SH-SY5Y (cell line): ENCODE data around the gene FAM135A.

ENCODE experiments used
- GATA2 ChIP-seq: IDR thresholded peaks from 2 replicates; pipeline ENCODE4 v1.6.1; 2011; ENCODE audit warnings: mild to moderate bottlenecking, low read depth, low read length
- GATA3 ChIP-seq: IDR thresholded peaks from 2 replicates; pipeline ENCODE4 v1.6.1; 2011; ENCODE audit warnings: low read depth, mild to moderate bottlenecking, low read length, moderate library complexity

Gene FAM135A

GRCh38 chr6:70599187-70599586 is 185.9 kb downstream of the FAM135A start:
- no peak for TF ChIP-seq GATA2
- no peak for TF ChIP-seq GATA3

- TF ChIP-seq GATA2 (no peak), GATA3 (no peak)
Measured at GRCh38 chr6:70601014-70601413, 187.7 kb downstream of the FAM135A start.

- TF ChIP-seq GATA3 (no peak), GATA2 (no peak)
Measured at GRCh38 chr6:70604254-70604653, 190.9 kb downstream of the FAM135A start.
